ENCODE measurements around the gene VPS4B.
A peak's percentile ranks its signal among the peaks of the same experiment; 100 is the strongest.
"Not testable (repeated sequence)": the region's sequence is repeated elsewhere in the genome, so short reads cannot be mapped to it uniquely, and the experiment has no call there.

VPS4B gene

GRCh38 chr18:63422087-63422863 lies at the start of gene VPS4B:
Gene VPS4B (minus strand): TSS chr18:63422476. CDS start chr18:63422259, 217 bp downstream.
- peak; percentile 89 for DNase-seq

GRCh38 chr18:63470751-63471150 lies 48.5 kb upstream of the VPS4B start:
- no peak for DNase-seq

DNA sequence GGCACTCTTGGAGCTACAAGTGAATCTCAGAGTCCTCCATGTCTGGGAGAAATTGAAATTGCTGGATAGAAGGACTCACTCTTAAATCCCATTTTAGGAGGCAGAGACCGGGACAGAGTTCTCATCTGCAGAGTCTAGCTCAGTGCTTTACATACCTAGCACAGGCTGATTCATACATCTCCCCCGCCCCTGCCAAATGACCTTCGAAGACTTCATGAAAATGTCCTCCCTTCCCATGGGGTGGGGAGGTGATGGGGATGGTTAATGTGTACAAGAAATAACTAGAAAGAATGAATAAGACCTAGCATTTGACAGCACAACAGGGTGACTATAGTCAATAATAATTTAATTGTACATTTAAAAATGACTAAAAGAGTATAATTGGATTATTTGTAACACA lies 46.3 kb upstream of the VPS4B start:
- DNase-seq: no peak

DNA sequence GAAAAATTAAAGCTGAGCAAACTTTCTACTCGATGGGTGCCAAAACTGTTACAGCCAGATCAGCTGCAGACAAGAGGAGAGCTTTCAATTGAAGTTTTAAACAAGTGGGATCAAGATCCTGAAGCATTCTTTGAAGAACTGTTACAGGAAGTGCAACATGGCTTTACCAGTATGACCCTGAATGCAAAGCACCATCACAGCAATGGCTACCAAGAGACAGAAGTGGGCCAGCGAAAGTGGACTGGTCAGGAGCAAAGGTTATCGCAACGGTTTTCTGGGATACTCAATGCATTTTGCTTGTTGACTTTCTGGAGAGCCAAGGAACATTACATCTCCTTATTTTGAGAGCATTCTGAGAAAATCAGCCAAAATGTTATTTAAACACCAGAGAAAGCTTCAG lies 45.4 kb upstream of the VPS4B start:
- no peak for DNase-seq

- no peak for DNase-seq
These were observed 42.8 kb upstream of the VPS4B start for GRCh38 chr18:63465059-63465458.

DNA sequence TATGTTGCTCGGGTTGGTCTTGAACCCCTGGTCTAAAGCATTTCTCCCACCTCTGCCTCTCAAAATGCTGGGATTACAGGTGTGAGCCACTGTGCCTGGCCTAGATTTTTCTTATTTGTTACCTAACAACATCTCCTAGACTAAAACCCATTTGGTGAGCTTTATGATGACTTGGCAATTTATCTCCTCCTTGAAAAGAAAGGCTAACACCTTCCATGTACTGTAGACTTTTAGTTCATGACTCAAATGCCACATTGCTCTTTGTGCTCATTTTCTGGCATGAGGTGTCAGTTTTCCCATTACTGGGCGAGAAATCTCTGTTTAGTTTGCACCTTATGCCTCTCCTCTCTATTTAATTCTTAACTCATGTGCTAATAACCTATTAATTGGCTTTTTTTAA lies 42.2 kb upstream of the VPS4B start:
- no peak for DNase-seq

GRCh38 chr18:63460414-63460813 lies 38.1 kb upstream of the VPS4B start:
- no peak for DNase-seq

GRCh38 chr18:63457977-63458376 lies 35.7 kb upstream of the VPS4B start:
- no peak for DNase-seq

DNA sequence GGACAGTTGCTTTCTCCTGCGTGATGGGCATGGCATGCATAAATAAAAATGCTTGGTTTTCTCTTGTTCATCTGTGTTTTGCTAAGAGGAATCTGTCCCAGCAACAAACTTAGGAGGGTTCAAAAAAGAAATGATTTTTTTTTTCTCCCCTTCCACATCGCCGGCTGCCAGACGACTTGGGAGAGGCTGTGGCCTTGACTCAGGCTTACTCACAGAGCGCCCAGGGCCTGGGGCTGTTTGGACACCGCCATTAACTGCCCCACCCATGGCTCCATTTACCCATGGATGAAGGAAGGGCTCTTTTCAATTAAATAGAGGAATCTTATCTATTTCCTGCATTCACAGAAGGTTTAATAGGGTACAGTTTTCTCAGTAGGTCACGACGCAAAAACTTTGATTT lies 32.2 kb upstream of the VPS4B start:
- DNase-seq: no peak

- not testable (repeated sequence) for DNase-seq
These were observed 30.5 kb upstream of the VPS4B start for GRCh38 chr18:63452751-63453150.

DNA sequence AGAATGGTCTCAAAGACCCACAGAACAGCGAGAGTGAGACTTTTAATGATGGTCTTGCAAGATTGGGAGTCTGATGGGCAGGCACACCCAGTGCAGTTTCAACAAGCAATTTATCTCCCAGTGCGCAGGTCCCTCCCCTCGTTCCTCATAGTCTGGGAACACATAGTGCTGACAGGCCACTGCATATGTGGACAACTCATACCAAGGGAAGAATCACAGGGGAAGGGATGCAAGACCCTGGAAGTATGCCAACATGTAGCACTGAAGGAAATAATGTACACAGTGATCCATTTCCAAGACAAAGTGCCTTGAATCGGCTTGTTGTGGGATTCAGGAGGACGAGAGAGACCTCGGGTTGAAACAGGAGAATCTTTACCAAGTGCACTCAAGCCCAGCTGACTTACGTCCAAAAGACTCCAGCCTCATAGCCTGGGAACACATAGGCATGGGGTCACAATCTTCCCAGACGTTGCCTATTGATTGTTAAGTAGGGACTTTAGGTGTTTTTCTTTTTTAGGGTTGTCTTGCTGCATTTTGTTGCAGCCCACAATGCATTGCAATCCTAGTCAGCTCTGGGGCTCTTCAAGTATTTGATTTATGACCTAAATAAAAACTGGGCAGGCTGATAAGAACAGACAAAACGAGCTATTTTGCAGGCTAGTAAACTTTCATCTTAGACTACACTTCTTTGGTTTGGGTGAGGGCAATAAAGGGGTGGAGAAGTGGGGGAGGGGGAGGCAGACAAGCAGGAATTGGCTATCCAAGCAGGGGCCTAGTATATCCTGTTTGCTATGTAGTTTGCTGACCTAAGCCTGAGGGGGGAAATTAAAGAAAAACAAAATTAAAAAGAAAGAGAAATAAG lies 29.8 kb upstream of the VPS4B start:
- DNase-seq: no peak

- no peak for DNase-seq
These were observed 27.1 kb upstream of the VPS4B start for GRCh38 chr18:63449426-63449825.

GRCh38 chr18:63447066-63447465 lies 24.8 kb upstream of the VPS4B start:
- DNase-seq: no peak

DNA sequence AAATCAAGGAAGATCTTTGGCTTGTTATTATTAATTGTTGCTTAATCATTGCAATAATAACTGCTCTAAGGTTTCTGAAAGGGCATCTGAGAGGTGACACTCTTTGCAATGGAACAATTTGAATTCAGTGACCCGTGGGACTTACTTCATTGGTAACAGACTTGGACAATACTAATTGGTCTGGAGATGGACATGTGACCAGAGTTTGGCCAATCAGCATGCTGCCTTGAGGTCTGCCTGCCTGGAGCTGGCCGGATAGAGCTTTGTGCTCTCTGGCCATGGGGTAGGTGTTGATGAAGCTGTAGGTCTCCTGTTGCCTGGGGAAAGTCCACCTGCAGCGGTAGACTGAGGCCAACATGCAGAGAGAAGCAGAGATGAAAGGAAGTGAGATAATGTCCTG lies 24.0 kb upstream of the VPS4B start:
- no peak for DNase-seq

- no peak for DNase-seq
These were observed 22.8 kb upstream of the VPS4B start for GRCh38 chr18:63445037-63445436.

GRCh38 chr18:63444580-63444979 lies 22.3 kb upstream of the VPS4B start:
- no peak for DNase-seq

GRCh38 chr18:63443829-63444228 lies 21.6 kb upstream of the VPS4B start:
- no peak for DNase-seq

DNA sequence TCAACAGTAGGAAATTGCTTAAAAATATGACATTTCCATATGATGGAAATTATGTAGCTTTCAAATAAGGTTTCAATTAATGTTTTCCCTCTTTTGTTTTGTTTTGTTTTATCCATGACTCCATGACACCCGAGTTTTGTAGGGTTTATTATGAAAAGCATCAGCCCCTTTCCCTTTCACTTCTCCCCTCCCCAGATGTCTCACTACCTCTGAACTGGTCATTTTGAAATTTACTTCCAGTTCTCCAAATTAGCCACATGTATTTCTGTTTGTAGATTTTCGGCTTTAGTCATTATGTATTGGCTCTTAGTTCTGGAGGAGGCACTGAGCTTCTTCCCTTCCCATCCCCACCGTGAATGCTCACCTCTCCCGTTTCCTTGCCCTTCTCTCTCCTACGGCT lies 18.6 kb upstream of the VPS4B start:
- no peak for DNase-seq

GRCh38 chr18:63440219-63440618 lies 17.9 kb upstream of the VPS4B start:
- no peak for DNase-seq

GRCh38 chr18:63439334-63439733 lies 17.1 kb upstream of the VPS4B start:
- DNase-seq: peak; percentile 15

DNA sequence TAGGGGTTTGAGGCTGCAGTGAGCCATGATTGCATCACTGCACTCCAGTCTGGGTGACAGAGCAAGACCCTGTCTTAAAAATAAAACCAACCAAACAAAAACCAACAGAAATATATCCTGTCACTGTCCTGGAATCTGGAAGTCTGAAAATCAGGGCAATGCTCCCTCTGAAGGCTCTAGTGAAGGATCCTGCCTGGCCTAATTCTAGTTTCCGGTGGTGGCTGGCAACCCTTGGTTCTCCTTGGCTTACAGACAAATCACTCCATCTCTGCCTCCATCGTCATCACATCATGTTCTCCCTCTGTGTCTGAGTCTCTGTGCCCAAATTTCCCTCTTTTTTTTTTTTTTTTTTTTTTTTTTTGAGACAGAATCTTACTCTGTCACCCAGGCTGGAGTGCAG lies 15.9 kb upstream of the VPS4B start:
- DNase-seq: no peak

DNA sequence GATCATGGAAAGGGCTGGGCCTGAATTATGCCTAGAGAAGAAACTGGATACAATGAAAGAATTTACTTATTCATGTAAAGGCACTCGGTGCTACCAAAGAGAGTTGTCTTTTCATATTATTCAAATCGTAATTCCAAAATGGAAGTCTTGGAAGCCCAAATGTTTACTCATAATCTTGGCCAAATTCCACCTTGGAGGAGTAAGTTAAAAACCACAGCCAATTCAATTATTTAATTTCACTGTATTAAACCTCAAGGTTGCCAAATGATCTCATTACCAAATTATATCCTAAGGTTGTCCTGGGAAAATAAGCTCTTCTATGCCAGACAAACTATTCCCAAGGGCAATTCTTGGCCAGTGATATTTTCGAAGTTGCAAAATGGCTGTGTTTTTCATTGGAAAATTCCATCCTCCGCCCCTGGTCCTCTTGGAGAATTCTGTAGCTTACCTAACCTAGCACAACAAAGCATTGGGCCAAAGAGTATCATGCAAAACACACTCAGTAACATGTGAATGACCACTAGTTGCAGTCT lies 11.1 kb upstream of the VPS4B start:
- DNase-seq: no peak

DNA sequence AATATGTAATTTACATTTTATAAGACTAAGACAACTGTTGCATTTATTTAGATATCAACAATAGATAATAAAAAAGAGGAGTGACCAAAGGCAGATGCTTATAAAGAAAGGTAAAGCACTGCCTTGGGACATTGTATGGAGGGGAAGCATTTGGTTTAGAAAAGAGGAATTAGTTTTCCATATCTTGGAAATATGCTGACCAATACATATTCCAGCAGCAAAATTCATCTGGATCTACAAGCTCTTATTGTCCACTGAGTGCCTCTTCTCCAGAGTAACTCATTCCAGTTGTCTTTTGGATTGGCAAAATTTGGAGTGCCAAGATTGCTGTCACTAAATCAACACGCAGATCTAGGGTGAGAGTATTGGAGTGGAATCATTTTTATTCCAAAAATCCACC lies 8.9 kb upstream of the VPS4B start:
- DNase-seq: no peak

DNA sequence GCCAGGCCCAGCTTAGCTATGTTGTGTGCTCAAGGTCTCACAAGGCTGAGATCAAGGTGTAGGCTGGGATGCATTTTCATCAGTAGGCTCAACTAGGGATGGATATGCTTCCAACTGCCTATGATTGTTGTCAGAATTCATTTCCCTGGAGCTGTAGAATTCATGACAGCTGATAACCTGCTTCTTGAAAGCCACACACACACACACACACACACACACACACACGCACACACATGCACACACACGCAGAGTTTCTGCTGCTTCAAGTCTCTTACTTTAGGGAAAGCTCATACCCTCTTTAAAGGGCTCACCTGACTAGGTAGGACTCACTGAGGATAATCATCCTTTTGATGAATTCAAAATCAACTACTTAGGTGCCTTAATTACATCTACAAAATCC lies 8.2 kb upstream of the VPS4B start:
- no peak for DNase-seq

Data from NCI-H2081 treated with DMSO at 0.1 percent for 48 hours (cell line).